Right forelimb (tissue), 1 donor: ENCODE results near the gene BEST2.
A peak's percentile ranks its signal among the peaks of the same experiment; 100 is the strongest.
"Not testable (repeated sequence)": the region's sequence is repeated elsewhere in the genome, so short reads cannot be mapped to it uniquely, and the experiment has no call there.

Source experiments
- DNase-seq: peaks from one replicate; pipeline ENCODE4 v3.0.0-alpha.2; 2018

BEST2 gene

DNA sequence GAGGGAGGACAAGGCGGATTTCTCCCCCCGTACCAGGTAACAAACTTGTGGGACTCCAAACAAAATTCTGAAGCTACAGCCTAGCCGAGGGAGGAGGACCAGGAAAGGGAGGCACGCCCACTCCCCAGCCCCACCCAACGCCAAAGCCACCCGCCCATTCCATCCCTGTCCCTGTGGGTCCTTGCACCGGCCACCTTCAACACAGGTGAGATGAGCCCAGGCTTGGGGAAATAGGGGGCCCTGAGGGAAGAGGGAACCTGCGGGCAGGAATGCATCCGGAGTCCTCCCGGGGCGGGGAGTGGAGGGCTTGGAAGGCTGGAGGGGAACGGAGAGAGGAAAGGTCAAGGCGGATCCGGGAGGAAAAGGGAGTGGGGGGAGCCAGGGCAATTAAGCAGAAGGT, at the start of gene BEST2:
Gene BEST2 (plus strand): TSS at position 157 of the 400 bp plus-strand sequence. CDS start 802 bp downstream, outside the sequence.
- no peak for DNase-seq

DNA sequence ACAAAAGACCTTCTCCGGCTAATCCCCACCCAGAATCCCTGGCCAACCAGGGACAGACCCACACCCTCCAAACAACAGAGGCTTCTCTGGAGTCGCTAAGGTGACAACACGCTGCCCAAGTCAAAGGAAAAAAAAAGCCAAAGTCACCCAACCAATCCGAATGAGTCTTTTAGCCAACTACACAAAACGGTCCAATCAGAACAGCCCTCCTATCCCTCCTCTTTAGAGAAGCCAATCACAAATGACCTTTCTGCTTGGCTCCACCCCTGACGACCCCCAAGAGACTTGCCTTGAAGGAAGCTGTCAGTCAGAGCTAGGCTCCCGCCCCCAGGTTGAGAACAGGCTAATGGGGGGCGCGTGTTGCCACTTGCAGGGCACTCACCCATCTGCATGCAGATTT, 48.5 kb upstream of the BEST2 start:
- no peak for DNase-seq

DNA sequence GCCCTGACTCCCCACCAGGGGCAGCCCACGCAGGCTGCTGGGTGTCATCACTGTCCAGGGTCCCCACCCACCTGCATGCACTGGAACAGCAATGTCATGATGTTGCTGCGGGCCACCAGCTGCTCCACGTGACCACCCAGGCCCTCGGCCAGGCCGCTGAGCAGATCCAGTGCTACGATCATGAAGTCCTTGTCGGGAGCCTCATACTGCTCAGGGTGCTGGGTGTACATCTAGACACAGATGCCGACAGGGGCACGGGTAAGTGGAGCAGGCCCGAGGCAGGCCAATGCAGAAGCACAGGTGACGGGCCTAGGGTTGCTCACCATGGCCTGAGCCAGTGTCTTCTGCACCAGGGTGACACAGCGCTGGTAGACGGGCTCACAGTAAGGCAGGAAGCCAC, 46.4 kb upstream of the BEST2 start:
- DNase-seq, result no peak

- no peak for DNase-seq
These were observed 45.8 kb upstream of the BEST2 start for GRCh38 chr19:12705654-12706331.

DNA sequence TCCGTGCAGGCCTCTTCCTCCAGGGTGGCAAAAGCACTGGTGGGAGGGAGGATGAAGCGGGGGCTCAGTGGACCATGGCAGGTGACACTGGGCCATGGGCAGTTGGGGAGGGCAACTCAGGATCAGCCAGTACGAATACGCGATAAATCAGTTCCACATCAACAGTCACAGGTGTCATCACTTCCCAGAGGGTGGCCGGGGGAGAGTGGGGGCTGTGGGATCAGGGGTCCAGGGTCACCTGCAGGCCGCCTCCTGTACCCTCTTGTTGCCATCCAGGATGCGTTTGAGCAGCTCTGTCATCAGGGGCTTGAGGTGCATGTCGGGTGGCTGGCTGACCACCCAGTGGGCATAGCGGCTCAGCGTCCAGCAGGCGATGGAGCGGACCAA, 45.3 kb upstream of the BEST2 start:
- no peak for DNase-seq

DNA sequence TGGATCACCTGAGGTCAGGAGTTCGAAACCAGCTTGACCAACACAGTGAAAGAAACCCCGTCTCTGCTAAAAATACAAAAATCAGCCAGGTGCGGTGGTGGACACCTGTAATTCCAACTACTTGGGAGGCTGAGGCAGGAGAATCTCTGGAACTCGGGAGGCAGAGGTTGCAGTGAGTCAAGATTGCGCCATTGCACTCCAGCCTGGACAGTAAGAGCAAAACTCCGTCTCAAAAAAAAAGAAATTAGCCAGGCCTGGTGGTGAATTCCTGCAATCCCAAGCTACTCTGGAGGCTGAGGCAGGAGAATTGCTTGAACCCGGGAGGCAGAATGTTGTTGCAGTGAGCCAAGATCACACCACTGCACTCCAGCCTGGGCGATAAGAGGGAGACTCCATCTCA, 43.0 kb upstream of the BEST2 start:
- no peak for DNase-seq

DNA sequence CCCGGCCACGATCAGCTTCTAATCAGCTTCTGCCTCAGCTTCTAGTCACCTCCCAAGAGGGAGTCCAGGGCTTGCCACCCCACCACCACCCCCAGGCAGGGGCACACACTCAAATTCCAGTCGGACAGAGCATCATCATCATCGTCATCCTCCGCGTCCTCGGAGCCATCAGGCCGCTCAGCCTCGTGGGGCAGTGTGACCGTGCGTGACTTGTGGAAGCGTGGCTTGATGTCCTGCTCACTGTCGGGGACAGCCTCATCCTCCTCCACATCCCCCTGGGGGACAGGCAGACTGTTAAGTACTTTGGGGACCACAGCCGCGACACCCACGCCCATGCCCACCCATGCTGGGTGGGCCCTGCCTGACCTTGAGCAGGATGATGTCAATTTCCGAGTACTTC, 40.4 kb upstream of the BEST2 start:
- no peak for DNase-seq

- DNase-seq, result not testable (repeated sequence)
These were observed 39.5 kb upstream of the BEST2 start for GRCh38 chr19:12712077-12712476.

DNA sequence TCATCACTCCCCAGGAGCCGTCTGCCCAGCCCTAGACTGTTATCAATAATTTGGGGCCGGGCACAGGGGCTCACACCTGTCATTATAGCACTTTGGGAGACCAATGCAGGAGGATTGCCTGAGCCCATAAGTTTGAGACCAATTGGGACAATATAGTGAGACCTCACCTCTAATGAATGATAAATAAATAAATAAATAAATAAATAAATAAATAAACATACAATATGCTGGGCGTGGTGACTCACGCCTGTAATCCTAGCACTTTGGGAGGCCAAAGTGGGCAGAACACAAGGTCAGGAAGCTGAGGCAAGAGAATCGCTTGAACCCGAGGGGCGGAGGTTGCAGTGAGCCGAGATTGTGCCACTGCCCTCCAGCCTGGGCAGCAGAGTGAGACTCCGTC, 38.3 kb upstream of the BEST2 start:
- not testable (repeated sequence) for DNase-seq

GRCh38 chr19:12715102-12715501, 36.5 kb upstream of the BEST2 start:
- no peak for DNase-seq

DNA sequence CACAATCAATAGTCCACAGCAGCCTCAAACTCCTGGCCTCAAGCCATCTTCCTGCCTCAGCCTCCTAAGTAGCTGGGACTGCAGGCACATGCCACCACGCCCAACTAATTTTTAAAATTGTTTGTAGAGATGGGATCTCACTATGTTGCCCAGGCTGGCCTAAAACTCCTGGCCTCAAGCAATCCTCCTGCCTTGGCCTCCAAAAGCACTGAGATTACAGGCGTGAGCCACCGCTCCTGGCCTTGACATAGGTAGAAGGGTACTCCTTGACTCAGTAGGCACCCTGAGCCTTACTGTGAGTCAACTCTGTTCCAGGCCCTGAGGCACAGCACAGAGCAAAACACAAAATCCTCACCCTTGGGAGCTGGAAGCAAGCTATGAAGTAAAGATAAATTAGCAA, 35.7 kb upstream of the BEST2 start:
- DNase-seq, result no peak

DNA sequence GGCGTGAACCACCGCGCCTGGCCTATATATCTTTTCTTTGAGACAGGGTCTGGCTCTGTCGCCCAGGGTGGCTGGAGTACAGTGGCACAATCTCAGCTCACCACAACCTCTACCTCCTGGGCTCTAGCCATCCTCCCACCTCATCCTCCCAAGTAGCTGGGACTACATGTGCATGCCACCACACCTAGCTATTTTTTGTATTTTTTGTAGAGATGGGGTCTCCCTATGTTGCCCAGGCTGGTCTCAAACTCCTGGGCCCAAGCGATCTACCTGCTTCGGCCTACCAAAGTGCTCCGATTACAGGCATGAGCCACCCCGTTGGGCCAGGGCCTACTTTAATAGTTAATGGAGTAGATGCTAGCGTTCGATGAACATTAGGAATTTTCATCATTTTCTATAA, 31.3 kb upstream of the BEST2 start:
- no peak for DNase-seq

DNA sequence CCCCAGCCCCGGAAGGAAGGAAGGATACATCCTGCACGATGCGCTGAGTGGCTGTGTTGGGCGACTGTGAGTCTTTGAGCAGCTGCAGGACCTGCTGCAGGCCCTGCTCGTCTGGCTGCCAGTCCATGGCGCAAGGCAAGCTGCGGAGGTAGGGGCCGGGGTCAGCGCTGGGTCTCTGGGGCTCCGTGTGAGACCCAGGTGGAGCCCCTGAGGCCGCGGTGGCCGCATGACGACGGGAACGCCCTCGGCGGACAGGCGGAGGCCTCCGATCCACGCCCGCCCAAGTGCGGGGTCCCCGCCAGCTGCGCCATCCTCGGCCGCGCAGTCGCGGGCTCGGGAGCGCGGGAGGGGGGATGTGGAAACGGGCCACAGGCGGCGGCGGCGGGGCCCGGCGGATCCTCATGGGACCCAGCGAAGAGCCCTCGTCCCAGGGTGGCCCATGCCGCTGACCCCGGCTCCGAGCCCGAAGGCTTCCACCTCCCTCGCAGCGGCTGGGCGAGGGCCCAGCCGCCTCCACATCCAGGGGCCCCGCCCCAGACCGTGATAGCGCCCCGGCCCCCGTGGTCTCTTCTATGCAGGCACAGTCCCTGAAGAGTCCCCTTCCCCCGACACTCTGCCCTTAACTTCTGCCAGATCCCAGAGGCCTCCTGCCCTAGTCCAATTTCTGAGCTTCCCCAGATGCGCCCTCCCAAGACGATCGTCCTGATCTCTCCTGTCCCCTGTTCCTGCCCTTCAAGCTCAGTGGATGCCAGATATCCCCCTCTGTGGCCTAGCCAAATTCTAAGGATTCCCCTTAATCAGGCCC, 30.5 kb upstream of the BEST2 start:
- no peak for DNase-seq

DNA sequence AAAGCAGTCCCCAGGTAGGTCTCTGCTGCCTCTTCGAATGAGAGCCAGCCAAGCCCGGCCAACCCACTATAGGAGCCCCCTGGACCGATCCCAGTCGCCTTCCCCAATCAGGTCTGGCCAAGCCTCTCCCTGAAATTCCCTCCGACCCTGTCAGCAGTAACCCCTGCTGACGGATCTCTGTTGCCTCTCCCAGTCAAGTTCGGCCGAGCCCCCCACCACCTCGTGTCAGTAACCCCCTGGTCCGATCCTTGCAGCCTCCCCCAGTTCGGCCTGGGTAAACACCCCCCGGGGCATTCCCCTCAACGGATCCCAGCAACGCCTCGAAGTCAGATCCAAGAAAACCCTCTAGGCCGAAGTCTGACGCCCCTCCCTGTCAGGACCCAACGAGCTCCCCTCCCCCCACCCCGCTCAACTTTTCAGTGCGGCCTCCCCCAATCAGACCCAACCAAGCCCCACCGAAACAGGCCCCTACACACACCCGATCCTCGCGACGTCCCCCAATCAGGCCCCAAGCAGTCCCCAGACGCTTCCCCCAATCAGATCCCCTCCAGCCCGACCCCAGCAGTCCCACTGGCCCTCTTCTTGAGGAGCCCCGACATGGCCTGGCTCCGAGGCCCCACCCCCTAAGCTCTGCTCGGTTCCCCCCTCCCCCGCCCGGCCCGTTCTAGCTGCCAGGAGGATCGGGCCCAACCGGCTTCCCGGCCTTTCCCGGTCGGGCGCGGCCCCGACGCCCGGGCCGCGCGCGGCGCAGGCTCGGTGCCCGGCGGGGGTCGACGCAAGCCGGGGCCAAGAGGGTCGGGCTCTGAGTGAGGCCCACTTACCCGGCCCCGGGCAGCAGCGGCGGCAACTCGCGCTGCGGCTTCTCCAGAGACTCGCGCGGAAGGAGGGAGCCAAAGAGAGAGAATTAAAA, 29.7 kb upstream of the BEST2 start:
- DNase-seq, result peak; percentile 85

DNA sequence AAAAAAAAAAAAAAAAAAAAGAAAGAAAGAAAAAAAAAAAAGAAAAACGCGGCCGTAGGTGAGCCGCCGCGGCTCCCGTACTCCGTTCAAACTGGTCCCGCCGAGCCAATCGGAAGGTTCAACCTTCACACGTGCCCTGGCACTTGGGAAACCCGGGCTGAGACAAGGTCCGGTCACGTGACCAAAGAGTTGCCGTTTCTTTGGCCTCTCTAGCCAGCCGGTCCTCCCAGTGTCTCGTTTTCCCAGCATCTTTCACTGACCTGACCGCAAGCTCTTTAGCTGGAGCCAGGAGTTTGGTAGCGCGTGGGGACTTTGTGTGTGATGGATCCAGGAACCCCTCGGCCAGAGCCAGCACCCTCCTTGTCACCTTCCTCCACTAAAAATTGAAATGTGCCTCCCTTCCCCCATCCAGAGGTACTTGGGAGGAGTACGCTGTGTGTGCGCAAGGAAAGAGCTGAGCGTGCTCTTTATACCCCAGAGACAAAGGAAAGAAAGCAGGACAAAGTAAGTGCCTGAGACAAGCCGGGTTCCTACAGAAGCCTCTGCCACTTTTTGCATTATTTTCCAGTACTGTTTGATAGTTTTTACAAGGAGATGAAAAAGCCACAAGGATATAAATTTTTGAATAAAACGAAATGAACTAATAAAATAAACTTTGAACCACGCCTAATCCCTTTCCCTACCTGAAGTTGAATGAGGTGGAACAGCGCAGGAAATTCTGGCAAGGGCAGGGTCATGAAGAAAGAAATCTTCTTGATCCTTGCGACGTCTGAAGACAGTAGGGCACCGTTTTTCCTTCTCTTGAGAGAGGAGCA, 28.8 kb upstream of the BEST2 start:
- peak; percentile 94 for DNase-seq

- no peak for DNase-seq
These were observed 28.3 kb upstream of the BEST2 start for GRCh38 chr19:12723381-12723640.

DNA sequence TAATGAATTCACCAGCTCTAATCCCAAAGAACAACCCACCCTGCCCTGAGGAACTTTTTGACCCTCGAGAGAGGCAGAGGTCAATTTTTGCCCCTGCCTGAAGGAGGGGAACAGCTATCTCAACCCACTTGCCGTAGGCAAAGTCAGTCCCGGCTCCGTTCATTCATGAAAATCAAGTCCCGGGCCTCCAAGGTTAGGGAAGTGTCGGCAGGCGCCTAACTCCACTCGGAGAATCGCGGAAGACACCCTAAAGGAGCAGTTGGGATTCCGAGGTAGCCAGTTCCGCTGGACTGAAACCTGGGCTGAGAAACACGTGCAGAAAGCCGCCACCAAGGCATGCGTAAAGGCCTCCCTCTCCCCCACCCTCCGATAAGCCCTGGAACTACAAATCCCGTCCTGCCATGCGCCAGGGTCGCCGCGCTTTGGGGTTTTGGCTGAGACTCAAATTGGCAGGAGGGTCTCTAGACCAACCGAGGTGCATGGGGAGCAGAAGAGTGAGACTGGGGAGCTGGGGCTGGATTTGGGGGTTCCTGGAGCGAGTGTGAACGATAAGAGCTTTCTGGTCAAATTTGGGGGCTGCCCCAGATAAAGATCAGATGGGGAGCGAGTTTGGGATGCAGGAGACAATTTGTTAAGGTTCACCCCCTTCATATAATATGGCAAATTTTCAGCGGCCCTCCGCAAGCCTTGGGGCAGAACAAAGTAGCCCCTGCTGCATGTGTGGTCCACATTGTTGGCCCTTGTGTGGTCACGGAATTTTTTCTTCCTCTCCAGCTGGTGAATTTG, 27.8 kb upstream of the BEST2 start, which contains the start of gene TNPO2:
Gene TNPO2 (minus strand): TSS at position 292 of the 786 bp plus-strand sequence. CDS start 2,955 bp downstream, outside the sequence.
- peak; percentile 77 for DNase-seq

GRCh38 chr19:12725612-12726011, 26.0 kb upstream of the BEST2 start:
- not testable (repeated sequence) for DNase-seq

DNA sequence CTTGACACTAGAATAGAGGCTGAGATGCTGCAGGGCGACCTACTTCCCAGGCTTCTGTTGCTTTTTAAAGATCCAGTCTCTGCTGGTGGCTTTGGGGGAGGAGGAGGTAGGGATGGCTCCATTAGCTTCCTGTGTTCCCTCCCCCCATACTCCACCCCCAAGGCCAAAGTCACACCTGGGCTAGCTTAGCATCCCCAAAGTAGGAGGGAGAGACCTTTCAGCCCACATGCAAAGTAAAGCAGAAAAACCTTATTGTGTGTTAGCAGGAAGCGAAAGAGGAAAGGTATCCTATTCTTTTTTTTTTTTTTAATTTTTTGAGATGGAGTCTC, 24.6 kb upstream of the BEST2 start:
- no peak for DNase-seq

- no peak for DNase-seq
These were observed 23.7 kb upstream of the BEST2 start for GRCh38 chr19:12727745-12728433.

DNA sequence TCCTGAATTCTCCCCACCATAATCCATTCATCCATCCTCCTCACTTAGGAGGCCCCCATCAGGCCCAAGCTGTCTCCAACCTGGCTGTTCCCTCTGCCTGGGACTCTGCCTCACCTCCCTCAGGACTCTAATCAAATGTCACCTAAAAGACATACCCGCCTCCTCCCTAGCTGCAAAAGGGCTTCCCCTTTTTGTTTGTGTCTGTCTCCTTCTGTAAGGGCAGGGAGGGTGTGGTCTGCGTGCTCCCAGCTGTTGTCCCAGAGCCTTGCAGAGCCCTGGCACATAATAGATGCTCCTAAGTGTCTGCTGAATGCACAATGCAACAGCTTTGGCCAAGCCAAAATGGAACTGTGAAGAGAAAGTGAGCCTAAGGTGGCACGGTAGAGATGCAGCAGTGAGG, 21.5 kb upstream of the BEST2 start:
- DNase-seq, result no peak
